BJ (cell line): ENCODE results near the gene CDC25B. TPM values are rescaled to one million over a fixed set of nuclear protein-coding genes. Genes with fewer than 3 reads are reported as not detected.

Experiments
- CTCF ChIA-PET: fragments of 350-600 bp; formaldehyde crosslinking; extraction: SDS; loops from one replicate; lab custom pipeline; 2021; ENCODE audit warnings: antibody characterized with exemption, inconsistent platforms; lab: Yijun Ruan, JAX
- POLR2A ChIA-PET: fragments of 300-600 bp; sonication (Branson Sonifier 250); formaldehyde crosslinking; extraction: SDS; loops from one replicate; lab custom pipeline; 2021; ENCODE audit warnings: antibody characterized with exemption; lab: Charles Lee
- DNase-seq: peaks from one replicate; pipeline ENCODE4 v3.0.0-alpha.2; 2011; ENCODE audit warnings: low read depth
- H3K27me3 ChIP-seq: 2 replicates; pipeline ENCODE4 v1.6.0; 2011; ENCODE audit warnings: low read length; ENCODE audit not compliant: control insufficient read depth, insufficient read depth
- H3K36me3 ChIP-seq: 2 replicates; pipeline ENCODE4 v1.5.1; 2011; ENCODE audit warnings: low read length; ENCODE audit not compliant: control insufficient read depth, insufficient read depth
- H3K4me3 ChIP-seq: 2 replicates; pipeline ENCODE4 v1.5.1; 2011; ENCODE audit warnings: low read depth, mild to moderate bottlenecking, control low read depth, low read length
- CTCF ChIP-seq: IDR thresholded peaks from 2 replicates; pipeline ENCODE4 v1.5.1; 2011; ENCODE audit warnings: low read depth, mild to moderate bottlenecking, control low read depth, inconsistent platforms, low read length, moderate library complexity; ENCODE audit not compliant: insufficient read depth
- polyA plus RNA-seq: library from polyadenylated mRNA; depleted of rRNA; stranded (reverse); fragments of >200 nt; gene quantifications from 2 replicates; pipeline ENCODE4 v1.2.3, GENCODE V29; 2011

CDC25B gene
- polyA plus RNA-seq, 1 experiment, result 68.1 TPM

DNA sequence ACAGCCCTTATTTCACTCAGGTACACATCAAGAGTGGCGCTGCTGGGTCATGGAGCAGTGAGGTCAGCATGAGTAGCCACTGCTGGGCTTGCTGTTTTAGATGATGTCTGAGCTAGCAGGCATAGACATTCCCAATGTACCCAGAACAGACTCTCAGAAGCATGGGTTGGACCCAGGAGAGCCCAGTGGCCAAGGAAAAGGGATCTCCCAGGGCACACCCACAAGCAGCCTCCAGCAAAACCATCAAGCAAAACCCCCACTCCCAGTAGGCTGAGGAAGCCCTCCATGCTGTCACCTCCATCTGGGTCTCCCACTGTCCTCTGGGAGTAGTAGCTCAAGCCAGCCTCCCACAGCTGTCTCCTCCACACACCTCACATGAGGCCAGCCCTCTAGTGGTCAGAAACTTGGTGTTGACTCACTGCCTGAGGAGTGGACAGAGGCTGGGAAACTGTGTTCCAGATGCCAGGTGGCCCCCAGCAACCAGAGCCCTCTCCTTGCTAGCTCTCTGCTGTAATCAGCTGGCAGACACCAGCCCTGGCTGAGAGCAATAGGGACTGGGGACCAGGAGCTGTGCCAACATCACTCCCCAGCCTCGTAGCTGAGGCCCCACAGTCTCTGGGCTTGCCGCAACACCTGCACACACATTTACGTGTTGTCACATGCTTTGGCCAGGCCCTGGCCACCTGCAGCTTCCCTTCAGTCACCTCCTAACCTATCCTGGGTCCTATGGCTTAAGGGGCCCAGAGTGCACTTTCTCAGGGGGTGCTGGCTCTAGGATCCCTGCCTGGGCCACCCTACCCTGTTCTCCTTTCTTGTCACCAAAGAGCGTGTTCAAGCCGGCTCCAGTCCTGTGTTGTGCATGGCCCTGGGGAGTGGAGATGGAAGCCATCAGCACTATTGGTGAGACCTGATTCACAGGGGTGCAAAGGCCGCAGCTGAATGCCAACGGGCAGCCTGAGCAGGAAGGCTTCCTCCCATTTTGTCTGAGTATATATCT is 22.3 kb downstream of the CDC25B start:
- POLR2A ChIA-PET, result interaction anchor here (0.7 kb wide), 1 partner anchor 142 kb away, joined by 5 read pairs; no protein-coding TSS in a partner anchor
- H3K36me3 ChIP-seq, result peaks cover 3% of the 10 kb centered on the region
- no peak overlapping the region for H3K4me3 ChIP-seq
- DNase-seq, result no peak
- peak; percentile 84 for TF ChIP-seq CTCF
- H3K27me3 ChIP-seq, result no peaks in the 10 kb centered on the region
- CTCF ChIA-PET, result interaction anchor here (0.7 to 11.8 kb wide), 27 partner anchors 13 to 267 kb away, joined by 3 to 248 read pairs (median 4); partner anchors contain the start of genes ADAM33, ADISSP, CDC25B and CENPB

DNA sequence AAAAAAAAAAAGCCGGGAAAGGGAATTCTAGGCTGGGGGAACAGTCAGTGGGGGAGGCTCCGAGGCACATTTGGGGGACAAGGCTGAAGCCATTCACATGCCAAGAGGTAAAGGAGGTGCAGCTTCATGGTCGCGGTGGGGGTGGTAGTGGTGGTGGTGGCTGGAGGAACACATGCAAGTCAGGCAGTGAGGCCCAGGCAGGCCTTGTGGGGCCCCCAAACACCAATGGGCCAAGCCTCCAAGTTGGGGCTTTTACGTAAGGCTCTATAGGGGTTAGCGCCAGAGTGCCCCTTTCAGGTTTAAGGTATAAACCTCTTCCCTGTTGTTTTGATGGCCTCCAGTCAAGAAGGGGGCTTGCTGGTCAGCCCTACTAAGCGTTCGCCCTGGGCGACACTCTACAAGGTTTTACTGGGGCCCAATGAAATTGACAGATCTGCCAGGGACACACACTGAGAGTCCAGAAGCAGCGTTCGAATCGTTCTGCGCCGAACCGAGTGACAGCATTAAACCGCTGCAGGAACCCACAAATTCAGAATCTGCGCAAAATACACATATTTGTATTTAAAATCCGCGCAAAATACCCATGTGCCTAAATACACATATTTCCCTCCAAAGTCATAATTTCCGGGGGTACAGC is 23.4 kb downstream of the CDC25B start:
- no peak for DNase-seq
- CTCF ChIA-PET, result interaction anchor here (0.9 to 11.8 kb wide), 21 partner anchors 14 to 266 kb away, joined by 3 to 248 read pairs (median 5); partner anchors contain the start of genes ADISSP, CDC25B, CENPB and SPEF1
- POLR2A ChIA-PET, result interaction anchor here (1.2 to 1.3 kb wide), 2 partner anchors 33 to 38 kb away, joined by 4 to 5 read pairs; partner anchors contain the start of genes CENPB and SPEF1
- Histone ChIP-seq H3K27me3 (no peaks in the 10 kb centered on the region), H3K4me3 (peak overlapping the region; percentile 54), H3K36me3 (peaks cover 11% of the 10 kb centered on the region)
- TF ChIP-seq CTCF, result no peak

DNA sequence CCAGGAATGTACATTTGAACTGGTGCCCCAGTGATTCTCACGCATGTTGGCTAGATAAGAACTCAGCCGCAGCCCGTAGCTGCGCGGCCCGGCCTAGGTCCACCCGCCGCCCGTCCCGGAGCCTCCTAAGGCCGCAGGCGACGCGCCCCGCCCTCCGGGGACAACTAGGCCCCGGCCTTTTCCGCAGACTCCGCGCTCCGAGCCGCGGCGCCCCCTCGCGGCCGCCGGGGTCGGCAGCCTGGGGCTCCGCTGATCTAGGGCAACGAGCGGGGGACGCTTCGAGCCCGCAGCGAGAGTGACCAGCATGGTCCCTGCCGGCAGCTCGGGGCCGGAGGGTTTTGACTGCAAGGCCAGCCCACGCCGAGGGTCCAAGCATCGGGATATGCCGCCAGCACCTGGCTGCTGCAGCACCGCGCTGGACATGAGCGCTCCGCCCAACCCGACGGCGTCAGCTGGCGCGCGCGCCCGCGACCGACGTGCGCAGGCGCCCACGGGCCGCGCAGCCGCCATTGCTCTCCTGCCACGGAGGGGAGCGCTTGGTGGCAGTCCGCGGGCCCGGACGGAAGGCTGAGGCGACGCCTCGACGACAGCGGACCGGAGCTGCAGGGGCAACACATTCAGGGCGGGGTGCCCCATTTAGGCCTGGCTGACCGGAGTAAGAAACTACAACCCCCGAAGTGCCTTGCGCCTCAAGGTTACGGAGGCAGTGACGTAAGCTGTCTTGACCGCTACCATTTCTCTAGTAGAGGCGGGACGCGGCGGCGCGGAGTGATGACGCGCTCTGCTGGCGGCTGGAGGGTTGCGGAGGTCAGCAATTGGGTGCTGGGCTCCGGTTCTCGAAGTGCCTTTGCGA is 24.2 kb downstream of the CDC25B start, which contains the start of gene AP5S1:
Gene AP5S1, plus strand, starts transcription at position 500 of the 853 bp plus-strand sequence. CDS start 1,571 bp downstream, outside the sequence.
- ChIA-PET CTCF (interaction anchor here (0.6 to 11.8 kb wide), 28 partner anchors 13 to 265 kb away, joined by 3 to 248 read pairs (median 4); partner anchors contain the start of genes ADISSP, CDC25B, CENPB and SPEF1), POLR2A (interaction anchor here (1.2 to 1.3 kb wide), 2 partner anchors 33 to 39 kb away, joined by 4 to 5 read pairs; partner anchors contain the start of genes CENPB and SPEF1)
- Histone ChIP-seq H3K4me3 (peak within 1 kb of the TSS; percentile 54), H3K27me3 (no peaks in the 10 kb centered on the region), H3K36me3 (peaks cover 11% of the 10 kb centered on the region)
- peak; percentile 64 for DNase-seq
- peak; percentile 66 for TF ChIP-seq CTCF

DNA sequence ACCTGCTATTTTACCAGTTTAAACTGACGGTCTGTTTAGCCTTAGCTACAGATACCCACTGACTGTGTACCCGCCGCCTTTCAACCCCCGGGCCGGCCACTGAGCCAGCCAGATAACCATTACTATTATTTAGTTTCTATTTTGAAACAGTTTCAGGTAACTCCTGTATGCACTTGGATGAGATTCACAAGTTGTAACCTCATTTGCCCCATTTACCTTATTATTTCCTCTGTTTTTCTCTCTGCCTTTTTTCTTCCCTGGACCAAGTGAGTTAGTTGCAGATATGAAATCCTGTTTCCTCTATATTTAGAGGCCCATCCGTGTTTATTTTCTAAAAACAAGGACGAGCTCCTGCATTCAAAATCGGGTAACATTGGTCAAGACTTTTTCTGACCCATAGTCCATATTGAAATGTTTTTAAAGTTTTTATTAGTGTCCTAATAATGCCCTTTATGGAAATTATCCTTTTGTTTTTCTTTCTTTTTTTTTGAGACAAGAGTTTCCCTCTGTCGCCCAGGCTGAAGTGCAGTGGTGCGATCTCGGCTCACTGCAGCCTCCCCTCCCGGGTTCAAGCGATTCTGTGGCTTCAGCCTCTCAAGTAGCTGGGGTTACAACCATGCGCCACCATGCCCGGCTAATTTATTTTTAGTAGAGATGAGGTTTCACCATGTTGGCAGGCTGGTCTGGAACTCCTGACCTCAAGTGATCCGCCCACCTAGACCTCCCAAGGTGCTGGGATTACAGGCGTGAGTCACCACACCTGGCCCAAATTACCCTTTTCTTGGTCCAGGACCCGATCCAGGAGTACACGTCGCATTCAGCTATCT is 25.0 kb downstream of the CDC25B start:
- peaks cover 11% of the 10 kb centered on the region for H3K36me3 ChIP-seq
- H3K4me3 ChIP-seq, result peak overlapping the region; percentile 54
- DNase-seq, result no peak
- no peaks in the 10 kb centered on the region for H3K27me3 ChIP-seq
- no peak for TF ChIP-seq CTCF
- ChIA-PET CTCF (interaction anchor here (0.6 to 11.8 kb wide), 24 partner anchors 12 to 264 kb away, joined by 3 to 248 read pairs (median 4); partner anchors contain the start of genes ADISSP, CDC25B, CENPB and SPEF1), POLR2A (interaction anchor here (1.2 to 1.3 kb wide), 2 partner anchors 34 to 40 kb away, joined by 4 to 5 read pairs; partner anchors contain the start of genes CENPB and SPEF1)
